Stimulated activated CD8-positive, alpha-beta memory T cell treated with anti-CD3 and anti-CD28 coated beads, Interleukin-12 subunit alpha, Interleukin-12 subunit beta, amount 100 ng/mL, for 24 hours (primary cell): ENCODE data around the gene PURA.

ENCODE experiments used
- DNase-seq: peaks from one replicate; pipeline ENCODE4 v3.0.0-alpha.2; 2020; ENCODE audit errors: extremely low read depth

The PURA gene

DNA sequence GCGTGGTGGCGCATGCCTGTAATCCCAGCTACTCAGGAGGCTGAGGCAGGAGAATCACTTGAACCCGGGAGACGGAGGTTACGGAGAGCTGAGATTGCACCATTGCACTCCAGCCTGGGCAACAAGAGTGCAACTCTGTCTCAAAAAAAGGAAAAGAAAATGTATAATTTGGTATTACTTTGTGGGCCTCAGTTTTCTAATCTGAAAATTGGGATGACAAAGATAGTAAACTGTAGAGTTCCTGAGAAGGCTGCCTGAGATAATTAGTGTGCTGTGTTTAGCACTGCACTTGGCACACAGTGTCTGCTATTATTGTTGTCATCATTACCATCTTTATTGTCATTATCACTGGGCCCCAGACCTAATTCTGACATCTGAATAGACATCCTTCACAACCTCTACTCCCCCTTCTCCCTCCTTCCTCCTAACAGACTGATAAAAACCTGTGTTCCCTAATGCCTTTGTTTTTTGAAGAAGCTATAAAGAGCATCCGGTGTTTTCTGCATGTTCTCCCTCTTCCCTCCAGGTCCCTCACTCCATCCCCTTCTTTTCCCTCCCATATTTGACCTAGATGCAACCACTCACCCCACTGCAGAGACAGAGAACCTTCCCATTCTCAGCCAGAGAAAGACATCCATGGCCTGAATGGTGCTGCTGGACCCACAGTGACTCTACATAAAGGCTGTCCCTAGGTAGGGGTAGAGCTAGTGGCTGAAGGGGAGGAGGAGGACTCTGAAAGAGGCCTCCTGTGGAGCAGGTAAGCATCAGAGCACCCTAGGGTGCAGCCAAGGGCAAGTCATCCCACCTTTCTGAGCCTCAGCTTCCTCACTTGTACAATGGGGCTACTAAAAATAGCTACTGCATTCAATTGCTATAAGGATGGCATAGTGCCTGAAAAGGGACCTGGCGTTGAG is 45.4 kb downstream of the PURA start:
- DNase-seq, result no peak

- no peak for DNase-seq
Measured at GRCh38 chr5:140162275-140162674, 48.4 kb downstream of the PURA start.

GRCh38 chr5:140162781-140163180 is 48.9 kb downstream of the PURA start:
- no peak for DNase-seq

GRCh38 chr5:140165101-140165922 is 51.4 kb downstream of the PURA start:
- DNase-seq, result no peak

GRCh38 chr5:140165923-140166270 is 52.0 kb downstream of the PURA start:
- no peak for DNase-seq

DNA sequence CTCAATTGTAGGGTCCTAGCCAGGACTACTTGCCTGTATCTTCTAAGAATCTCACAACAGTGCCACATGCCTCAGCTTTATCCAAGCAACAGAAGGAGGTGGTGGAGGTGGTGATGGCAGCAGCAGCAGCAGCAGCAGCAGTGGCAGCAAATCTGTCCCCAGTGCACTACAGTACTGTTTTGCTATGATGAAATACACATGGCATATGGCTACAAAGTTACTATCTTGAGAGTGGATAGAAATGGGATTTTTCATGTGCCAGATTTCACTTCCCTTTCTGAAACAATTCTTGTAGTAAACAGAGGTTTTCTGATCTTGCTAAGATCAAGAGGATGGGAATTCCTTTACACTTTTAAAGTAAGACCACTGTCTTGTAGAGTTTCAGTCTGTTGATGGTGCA is 53.0 kb downstream of the PURA start:
- no peak for DNase-seq

GRCh38 chr5:140168371-140168770 is 54.5 kb downstream of the PURA start:
- no peak for DNase-seq

DNA sequence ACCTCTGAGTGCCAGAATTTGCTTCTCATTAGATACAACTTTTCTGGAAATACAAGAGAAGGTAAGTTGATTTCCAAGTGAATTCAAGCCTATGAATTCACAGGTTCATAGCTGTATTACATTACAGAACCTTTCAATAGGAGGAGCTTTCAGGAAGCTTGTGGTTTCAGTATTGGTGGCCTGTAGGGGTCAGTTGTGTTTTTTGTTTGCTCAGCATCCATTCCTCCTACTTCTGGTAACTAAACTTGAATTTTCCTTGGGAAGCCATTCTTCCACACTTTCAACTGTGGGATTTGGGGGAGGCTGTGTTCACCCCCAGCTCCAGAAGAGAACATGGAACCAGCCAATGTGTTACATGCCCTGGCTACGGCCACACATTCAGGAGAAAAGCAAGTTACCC is 55.5 kb downstream of the PURA start:
- DNase-seq, result no peak

GRCh38 chr5:140172483-140172882 is 58.6 kb downstream of the PURA start:
- no peak for DNase-seq

DNA sequence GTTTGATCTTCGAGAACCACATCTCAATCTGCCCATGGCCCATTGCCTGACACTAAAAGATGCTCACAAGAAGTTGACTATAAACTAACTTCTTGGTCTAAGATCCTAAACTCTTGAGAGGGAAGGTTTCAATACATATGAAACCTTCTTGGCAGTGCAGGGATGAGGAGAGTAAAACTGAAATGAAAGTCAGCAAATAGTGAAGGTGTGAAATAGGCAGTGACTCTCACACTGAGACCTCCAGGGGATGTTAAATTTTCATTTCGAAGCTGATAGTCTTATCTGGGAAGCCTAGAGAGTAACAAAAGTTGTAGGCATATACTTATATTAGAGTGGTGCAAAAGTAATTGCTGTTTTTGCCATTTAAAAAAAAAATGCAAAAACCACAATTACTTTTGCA is 60.1 kb downstream of the PURA start:
- no peak for DNase-seq

GRCh38 chr5:140174465-140175366 is 60.8 kb downstream of the PURA start, which contains the start of gene CYSTM1:
Gene CYSTM1 (plus strand): TSS chr5:140175188. CDS start chr5:140194466, 19,278 bp downstream.
- DNase-seq, result peak; percentile 88
